Lower leg skin (tissue), 4 donors: ENCODE results near the gene MYO3B. TPM values are rescaled to one million over a fixed set of nuclear protein-coding genes. Genes with fewer than 3 reads are reported as not detected.
"Not testable (repeated sequence)": the region's sequence is repeated elsewhere in the genome, so short reads cannot be mapped to it uniquely, and the experiment has no call there.

Experiments
- DNase-seq, 2 donors: peaks; one replicate each; pipeline ENCODE4 v3.0.0-alpha.2; 2019; ENCODE audit warnings: low spot score in 2 of 2
- H3K4me3 ChIP-seq: fragments of 200-600 bp; sonication (generic); 2 replicates; pipeline ENCODE4 v1.5.1; 2017; ENCODE audit warnings: mild to moderate bottlenecking, low read depth; ENCODE audit not compliant: poor library complexity, severe bottlenecking
- POLR2A ChIP-seq, 2 donors: fragments of 450-650 bp; IDR thresholded peaks; one replicate each; pipeline ENCODE4 v1.6.1; 2016 to 2017; ENCODE audit warnings: antibody characterized with exemption in 2 of 2, mild to moderate bottlenecking in 1 of 2, moderate library complexity in 1 of 2
- WGBS, 2 donors: methylation state at CpG; one replicate each; pipeline ENCODE4 v1.1.5; 2018; 5-methylcytosine and 5-hydroxymethylcytosine counted together
- intact Hi-C: fragments of 100-400 bp; cut with DNase I; formaldehyde crosslinking; loops from one replicate; pipeline ENCODE4 v1.15.0; 2023; ENCODE audit warnings: low total_unique reads
- total RNA-seq, 4 donors: library from RNA; depleted of rRNA; stranded (reverse); fragments of >200 nt; gene quantifications; one replicate each; pipeline ENCODE4 v1.1.0, GENCODE V29; 2016
- TF ChIP-seq, protein P1 (sequence below), 3 donors: fragments of 450-650 bp; IDR thresholded peaks; one replicate each; pipeline ENCODE4 v1.5.1; 2016; ENCODE audit warnings: antibody characterized with exemption in 3 of 3, mild to moderate bottlenecking in 3 of 3, moderate library complexity in 2 of 3

Gene MYO3B
- total RNA-seq, 4 donors from 2014 or later: 0.17 to 0.81 (median 0.66) TPM

DNA sequence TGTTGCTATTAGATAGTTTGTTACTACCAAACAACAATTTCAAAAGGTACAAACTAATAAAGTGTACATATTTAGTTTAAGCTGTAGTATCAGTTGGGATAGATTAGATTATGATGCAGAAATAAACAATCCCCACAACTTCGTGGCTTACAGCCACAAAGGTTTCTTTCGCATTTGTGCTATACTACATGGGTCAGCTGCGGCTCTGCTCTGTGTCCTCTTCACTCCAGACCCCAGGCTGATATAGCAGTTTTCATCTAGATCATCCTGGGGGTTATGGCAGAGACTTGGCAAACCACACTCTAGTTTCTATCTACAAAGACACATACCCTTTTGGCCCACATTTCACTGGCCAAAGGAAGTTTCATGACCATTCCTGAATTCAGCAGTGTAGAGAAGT is 429.2 kb downstream of the MYO3B start:
- 93 to 94% methylated on average over 3 of the region's 3 CpGs for WGBS, 2 donors
- intact Hi-C loops: no loop called here
- TF ChIP-seq POLR2A (IDR thresholded peaks at IDR 0.05): no peak
- TF ChIP-seq, protein P1, sequence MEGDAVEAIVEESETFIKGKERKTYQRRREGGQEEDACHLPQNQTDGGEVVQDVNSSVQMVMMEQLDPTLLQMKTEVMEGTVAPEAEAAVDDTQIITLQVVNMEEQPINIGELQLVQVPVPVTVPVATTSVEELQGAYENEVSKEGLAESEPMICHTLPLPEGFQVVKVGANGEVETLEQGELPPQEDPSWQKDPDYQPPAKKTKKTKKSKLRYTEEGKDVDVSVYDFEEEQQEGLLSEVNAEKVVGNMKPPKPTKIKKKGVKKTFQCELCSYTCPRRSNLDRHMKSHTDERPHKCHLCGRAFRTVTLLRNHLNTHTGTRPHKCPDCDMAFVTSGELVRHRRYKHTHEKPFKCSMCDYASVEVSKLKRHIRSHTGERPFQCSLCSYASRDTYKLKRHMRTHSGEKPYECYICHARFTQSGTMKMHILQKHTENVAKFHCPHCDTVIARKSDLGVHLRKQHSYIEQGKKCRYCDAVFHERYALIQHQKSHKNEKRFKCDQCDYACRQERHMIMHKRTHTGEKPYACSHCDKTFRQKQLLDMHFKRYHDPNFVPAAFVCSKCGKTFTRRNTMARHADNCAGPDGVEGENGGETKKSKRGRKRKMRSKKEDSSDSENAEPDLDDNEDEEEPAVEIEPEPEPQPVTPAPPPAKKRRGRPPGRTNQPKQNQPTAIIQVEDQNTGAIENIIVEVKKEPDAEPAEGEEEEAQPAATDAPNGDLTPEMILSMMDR (IDR thresholded peaks at IDR 0.05): no peak
- no peak overlapping the region for H3K4me3 ChIP-seq
- no peak for DNase-seq

DNA sequence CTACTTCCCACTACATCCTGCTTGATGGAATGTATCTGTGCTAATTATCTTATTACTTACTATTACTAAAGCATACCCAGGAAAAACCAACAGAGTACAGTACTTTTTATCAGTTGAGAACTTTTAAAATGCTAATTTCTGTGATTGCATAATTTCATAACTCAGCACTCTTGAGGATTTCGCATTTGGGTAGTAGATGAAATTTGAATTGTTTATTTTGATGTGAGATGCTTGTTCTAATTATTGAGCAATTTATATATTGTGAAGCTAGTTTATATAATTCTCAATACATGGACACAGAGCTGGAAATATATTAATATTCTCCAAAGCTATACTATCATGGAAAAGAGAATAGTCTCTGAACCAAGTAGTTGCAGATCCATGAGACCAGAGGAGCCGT is 432.7 kb downstream of the MYO3B start:
- no peak for DNase-seq
- H3K4me3 ChIP-seq: no peak overlapping the region
- TF ChIP-seq, protein P1 (IDR thresholded peaks at IDR 0.05): no peak
- no peak for TF ChIP-seq POLR2A (IDR thresholded peaks at IDR 0.05)
- 89 to 92% methylated on average over 2 of the region's 2 CpGs for WGBS, 2 donors
- intact Hi-C loops: no loop called here

DNA sequence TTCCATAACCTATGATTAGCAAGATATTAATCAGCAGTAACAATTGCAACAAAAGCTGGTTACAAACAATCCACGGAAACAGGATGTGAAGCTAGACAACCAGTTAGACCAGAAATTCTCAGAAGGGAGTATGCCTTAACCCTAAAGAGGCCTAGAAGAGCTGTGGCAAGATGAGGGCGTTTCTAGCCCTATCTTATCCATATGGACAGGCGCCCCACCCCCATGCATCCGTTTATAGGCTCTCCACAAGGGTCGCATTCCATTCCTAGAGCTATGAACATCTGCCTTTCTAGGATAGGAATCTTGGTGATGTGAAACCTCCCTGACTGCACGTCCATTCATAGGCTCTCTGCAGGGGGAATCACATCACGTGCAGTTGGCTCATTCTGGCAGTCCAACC is 441.0 kb downstream of the MYO3B start:
- DNase-seq, H3K4me3 ChIP-seq, intact Hi-C loops: not testable (repeated sequence)
- WGBS, 2 donors: 82% methylated on average over 5 to 6 of the region's 7 CpGs

DNA sequence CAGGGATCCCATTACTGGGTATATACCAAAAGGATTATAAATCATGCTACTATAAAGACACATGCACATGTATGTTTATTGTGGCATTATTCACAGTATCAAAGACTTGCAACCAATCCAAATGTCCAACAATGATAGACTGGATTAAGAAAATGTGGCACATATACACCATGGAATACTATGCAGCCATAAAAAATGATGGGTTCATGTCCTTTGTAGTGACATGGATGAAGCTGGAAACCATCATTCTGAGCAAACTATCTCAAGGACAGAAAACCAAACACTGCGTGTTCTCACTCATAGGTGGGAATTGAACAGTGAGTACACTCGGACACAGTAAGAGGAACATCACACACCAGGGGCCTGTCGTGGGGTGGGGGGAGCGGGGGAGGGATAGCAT is 457.1 kb downstream of the MYO3B start:
- intact Hi-C loops, H3K4me3 ChIP-seq, DNase-seq: not testable (repeated sequence)
- WGBS, 2 donors: 94 to 97% methylated on average over 4 of the region's 4 CpGs

DNA sequence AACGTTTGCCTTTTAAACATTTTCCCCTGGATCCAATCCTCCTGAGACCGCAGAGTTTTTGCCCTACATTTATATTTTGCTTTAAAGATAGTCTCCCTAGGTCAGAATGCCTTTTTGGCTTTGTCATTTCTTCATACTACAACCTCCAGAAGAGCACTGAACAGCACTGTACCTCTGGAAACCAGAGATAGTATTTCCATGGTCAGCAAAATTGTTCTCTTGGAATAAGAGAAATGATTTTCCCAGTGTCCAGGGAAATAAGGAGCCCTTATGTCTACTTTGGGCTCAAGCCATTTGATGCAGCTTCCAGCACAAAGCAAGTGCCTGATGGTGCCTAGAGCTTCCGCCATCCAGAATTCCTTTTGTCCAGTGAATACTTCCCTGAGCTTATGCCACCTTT is 461.7 kb downstream of the MYO3B start:
- no peak overlapping the region for H3K4me3 ChIP-seq
- no peak for DNase-seq
- WGBS, 2 donors: 88% methylated on average over 3 of the region's 3 CpGs
- TF ChIP-seq, protein P1 (IDR thresholded peaks at IDR 0.05): no peak
- TF ChIP-seq POLR2A (IDR thresholded peaks at IDR 0.05): no peak
- intact Hi-C loops: no loop called here

DNA sequence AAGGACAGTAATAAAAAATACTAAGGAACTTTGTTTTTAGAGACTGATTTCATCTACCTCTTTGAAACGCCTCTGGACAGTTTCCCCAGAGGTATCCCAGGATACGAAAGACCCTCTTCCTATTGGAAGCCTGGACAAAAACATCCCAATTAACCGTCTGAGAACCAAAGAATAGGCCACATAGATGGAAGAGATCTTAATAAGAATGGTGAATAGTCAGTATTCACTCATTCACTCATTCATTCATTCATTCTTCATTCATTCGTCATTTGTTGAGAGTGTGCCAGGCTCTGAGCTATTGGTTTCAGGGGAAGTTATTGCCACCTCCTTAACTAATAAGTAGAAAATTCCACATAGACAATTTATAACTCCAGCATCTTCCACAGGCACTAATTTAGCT is 464.0 kb downstream of the MYO3B start:
- WGBS, 2 donors: 90 to 92% methylated on average over 4 of the region's 4 CpGs
- no peak overlapping the region for H3K4me3 ChIP-seq
- intact Hi-C loops: no loop called here
- no peak for DNase-seq
- TF ChIP-seq, protein P1 (IDR thresholded peaks at IDR 0.05): no peak
- no peak for TF ChIP-seq POLR2A (IDR thresholded peaks at IDR 0.05)

DNA sequence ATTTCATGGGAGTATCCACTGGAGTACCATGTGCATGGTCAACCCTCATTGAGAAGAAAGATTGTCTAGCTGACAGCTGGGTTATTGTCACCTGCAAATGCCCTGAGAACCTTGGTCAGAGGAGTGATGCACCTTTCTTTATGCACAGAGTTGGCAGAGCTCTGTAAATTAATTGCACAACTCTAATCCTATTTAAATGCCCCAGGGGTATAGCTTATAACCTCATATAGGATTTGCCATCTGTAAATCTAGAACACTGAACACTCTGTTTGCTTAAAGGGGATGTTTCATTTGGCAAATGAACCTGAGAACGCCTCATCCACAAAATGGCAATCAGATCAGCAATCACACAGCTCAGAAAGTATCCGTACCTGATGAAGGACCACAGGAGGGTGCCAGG is 465.4 kb downstream of the MYO3B start:
- TF ChIP-seq, protein P1 (IDR thresholded peaks at IDR 0.05): no peak
- TF ChIP-seq POLR2A (IDR thresholded peaks at IDR 0.05): no peak
- no peak overlapping the region for H3K4me3 ChIP-seq
- intact Hi-C loops: no loop called here
- DNase-seq: no peak
- 48 to 70% methylated on average over 2 of the region's 2 CpGs for WGBS, 2 donors
